Tibial artery (tissue), 4 donors: ENCODE measurements around the gene LTBP2.

Experiments
- DNase-seq, 2 donors: peaks; one replicate each; pipeline ENCODE4 v3.0.0-alpha.2; 2019
- H3K27ac ChIP-seq, 2 donors: fragments of 200-600 bp; sonication (generic) in 1 of 2; 1 replicate in 1 of 2; 2 replicates in 1 of 2; pipeline ENCODE4 v1.5.1; 2018 to 2019; ENCODE audit warnings: mild to moderate bottlenecking in 1 of 2
- H3K27me3 ChIP-seq, 2 donors: fragments of 200-600 bp; sonication (generic) in 1 of 2; one replicate each; pipeline versions ENCODE4 v1.5.1 to v1.6.0; 2016 to 2019
- H3K36me3 ChIP-seq, 3 donors: fragments of 200-600 bp; sonication (generic) in 2 of 3; one replicate each; pipeline ENCODE4 v1.5.1; 2016 to 2019; ENCODE audit warnings: mild to moderate bottlenecking in 2 of 3
- H3K4me1 ChIP-seq, 4 donors: fragments of 200-600 bp; sonication (generic) in 2 of 4; 1 replicate in 3 of 4; 2 replicates in 1 of 4; pipeline ENCODE4 v1.5.1; 2016 to 2019
- H3K4me3 ChIP-seq, 2 donors: fragments of 200-600 bp; sonication (generic) in 1 of 2; 1 replicate in 1 of 2; 2 replicates in 1 of 2; pipeline ENCODE4 v1.5.1; 2018 to 2019; ENCODE audit warnings: mild to moderate bottlenecking in 2 of 2
- H3K9me3 ChIP-seq, 3 donors: fragments of 200-600 bp; sonication (generic) in 1 of 3; one replicate each; pipeline ENCODE4 v1.5.1; 2016 to 2019
- intact Hi-C: fragments of 100-400 bp; cut with DNase I; formaldehyde crosslinking; loops from one replicate; pipeline ENCODE4 v1.15.0; 2023; ENCODE audit warnings: low total_unique reads
- TF ChIP-seq, protein P1 (sequence below), 2 experiments: fragments of 200-600 bp in 1 of 2; fragments of 450-650 bp in 1 of 2; IDR thresholded peaks; one replicate each; pipeline ENCODE4 v1.5.1; 2017 to 2019; ENCODE audit warnings: antibody characterized with exemption in 2 of 2, mild to moderate bottlenecking in 1 of 2, moderate library complexity in 1 of 2

The LTBP2 gene

DNA sequence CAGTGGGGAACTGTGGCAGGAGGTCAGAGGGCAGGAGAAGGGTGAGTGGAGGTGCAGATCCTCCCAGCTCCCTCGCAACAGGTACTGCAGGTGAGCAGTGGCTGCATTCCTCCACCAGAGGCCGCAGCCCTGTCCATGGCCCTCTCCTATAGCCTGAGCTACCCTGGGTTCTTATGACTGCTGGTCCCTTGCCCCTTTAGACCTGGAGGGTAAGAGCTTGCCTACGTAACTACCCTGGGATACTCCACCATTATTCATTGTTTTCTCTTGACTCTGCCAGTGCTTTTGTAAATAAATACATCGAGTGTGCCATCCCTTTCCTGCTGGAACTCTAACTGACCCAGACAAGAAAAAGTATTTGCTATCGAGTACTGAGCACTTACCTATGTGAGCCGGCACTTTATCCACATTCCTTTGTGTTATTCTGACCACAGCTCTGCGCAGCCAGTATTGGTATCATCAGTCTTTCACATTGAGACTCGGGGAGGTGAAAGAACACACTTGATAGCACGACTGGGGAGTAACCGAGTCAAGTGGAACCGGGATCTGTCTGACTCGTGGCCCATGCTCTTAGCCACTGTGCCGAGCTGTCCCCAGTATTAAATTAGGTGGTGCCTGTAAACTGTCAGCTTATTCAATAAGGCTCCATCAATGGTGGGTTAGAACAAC, 38.5 kb downstream of the LTBP2 start:
- intact Hi-C loops = no loop called here
- DNase-seq = no peak
- Histone ChIP-seq H3K27ac (peak overlapping the region; percentile 78 to 80), H3K27me3 (no peaks in the 10 kb centered on the region), H3K36me3 (peaks cover 0 to 3% (median 0%) of the 10 kb centered on the region in 3 donors), H3K4me1 (peaks cover 4 to 98% (median 82%) of the 10 kb centered on the region in 4 donors), H3K4me3 (no peak overlapping the region), H3K9me3 (no peaks in the 10 kb centered on the region)
- TF ChIP-seq, protein P1, sequence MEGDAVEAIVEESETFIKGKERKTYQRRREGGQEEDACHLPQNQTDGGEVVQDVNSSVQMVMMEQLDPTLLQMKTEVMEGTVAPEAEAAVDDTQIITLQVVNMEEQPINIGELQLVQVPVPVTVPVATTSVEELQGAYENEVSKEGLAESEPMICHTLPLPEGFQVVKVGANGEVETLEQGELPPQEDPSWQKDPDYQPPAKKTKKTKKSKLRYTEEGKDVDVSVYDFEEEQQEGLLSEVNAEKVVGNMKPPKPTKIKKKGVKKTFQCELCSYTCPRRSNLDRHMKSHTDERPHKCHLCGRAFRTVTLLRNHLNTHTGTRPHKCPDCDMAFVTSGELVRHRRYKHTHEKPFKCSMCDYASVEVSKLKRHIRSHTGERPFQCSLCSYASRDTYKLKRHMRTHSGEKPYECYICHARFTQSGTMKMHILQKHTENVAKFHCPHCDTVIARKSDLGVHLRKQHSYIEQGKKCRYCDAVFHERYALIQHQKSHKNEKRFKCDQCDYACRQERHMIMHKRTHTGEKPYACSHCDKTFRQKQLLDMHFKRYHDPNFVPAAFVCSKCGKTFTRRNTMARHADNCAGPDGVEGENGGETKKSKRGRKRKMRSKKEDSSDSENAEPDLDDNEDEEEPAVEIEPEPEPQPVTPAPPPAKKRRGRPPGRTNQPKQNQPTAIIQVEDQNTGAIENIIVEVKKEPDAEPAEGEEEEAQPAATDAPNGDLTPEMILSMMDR (IDR thresholded peaks at IDR 0.05) = no peak

DNA sequence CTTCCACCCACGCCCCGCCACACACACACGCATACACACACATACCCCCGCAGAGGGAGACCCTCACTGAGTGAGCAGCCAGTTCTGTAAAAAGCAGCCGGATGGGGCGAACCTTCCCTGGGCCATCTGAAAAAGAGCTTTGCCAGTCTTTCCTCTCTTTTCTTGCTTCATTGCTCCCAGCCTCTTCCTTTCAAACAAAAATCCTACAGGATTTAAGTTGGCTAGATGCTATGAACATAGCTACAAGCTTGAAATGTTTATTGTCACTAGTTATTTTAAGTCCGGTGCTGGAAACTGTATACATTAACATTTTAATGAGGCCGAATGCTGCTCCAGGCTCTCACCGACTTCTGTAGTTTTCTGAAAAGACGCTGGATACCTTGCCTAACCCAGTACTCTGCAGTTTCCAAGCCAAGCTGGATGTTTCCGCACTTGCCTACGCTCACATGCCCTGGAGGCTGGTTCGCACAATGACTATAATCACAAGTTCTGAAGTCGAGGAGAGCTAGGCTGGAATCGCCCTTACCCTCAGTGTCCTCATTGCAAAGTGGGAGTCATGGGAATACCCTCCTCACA, 39.2 kb downstream of the LTBP2 start:
- no peaks in the 10 kb centered on the region for H3K27me3 ChIP-seq
- TF ChIP-seq, protein P1 (IDR thresholded peaks at IDR 0.05) = no peak
- H3K9me3 ChIP-seq = no peaks in the 10 kb centered on the region
- peaks cover 4 to 99% (median 86%) of the 10 kb centered on the region in 4 donors for H3K4me1 ChIP-seq
- DNase-seq = no peak
- intact Hi-C loops = no loop called here
- H3K36me3 ChIP-seq = peaks cover 0 to 2% (median 0%) of the 10 kb centered on the region in 3 donors
- peak overlapping the region; percentile 78 to 80 for H3K27ac ChIP-seq
- peak overlapping the region in 1 of 2 donors; percentile 18 for H3K4me3 ChIP-seq

DNA sequence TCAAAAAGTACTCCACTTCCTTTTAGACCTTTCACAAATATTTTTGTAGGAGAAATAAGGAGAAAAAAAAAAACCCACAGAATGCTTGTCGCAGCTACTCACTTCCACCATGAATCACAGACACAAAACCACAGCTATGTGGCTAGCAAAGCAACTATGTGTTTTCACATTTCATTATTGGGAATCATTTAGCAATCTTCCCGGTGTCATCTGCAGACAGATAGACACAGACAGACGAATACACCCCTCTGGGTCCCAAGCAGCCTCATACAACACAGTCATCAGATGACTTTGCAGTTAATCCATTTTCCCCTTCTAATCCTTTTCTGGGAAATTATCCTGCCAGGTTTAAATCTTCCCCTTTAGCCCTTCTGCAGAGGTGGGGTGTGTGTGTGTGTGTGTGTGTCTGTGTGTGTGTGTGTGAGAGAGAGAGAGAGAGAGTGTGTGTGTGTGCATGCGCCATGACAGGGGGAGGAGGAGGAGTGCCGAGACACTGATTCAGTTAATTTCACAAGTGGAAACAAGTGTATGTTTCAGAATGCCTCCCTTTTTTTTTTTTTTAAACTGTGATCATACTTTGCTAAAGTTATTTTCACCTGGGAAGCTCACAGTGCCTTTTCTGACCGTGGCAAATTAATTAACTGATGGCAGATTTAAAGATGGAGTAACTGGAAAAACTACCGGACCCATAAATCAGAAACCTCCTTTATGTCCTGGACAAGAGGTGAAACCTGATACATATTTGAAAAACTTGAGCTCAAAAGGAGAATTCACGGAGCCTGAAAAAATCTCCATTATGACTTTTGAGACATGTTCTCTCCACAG, 39.9 kb downstream of the LTBP2 start:
- Histone ChIP-seq H3K4me1 (peaks cover 4 to 99% (median 87%) of the 10 kb centered on the region in 4 donors), H3K9me3 (no peaks in the 10 kb centered on the region), H3K4me3 (peak overlapping the region; percentile 18 to 27), H3K27ac (peak overlapping the region; percentile 78 to 80), H3K27me3 (no peaks in the 10 kb centered on the region), H3K36me3 (no peaks in the 10 kb centered on the region)
- peak in 1 of 2 donors; percentile 54 for DNase-seq
- intact Hi-C loops = no loop called here
- TF ChIP-seq, protein P1 (IDR thresholded peaks at IDR 0.05) = no peak

DNA sequence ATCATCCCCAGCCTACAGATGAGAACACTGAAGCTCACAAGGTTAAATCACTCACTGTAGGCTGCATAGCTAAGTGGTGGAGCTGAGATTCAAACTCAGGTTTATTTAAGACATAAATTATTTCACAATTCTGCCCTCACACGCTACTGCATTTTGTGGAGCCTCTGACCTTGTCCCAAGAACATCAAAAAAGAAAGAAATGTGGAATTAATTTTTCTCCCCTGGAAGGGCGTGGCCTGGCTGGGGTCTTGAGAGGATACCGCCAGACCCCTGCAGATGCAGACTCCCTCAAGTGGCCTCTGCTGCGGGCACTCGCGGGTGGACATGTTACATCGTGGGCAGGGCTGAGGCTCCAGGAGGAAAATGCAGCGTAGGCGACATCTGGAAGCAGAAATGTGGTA, 40.6 kb downstream of the LTBP2 start:
- H3K27ac ChIP-seq = peak overlapping the region; percentile 78 to 80

DNA sequence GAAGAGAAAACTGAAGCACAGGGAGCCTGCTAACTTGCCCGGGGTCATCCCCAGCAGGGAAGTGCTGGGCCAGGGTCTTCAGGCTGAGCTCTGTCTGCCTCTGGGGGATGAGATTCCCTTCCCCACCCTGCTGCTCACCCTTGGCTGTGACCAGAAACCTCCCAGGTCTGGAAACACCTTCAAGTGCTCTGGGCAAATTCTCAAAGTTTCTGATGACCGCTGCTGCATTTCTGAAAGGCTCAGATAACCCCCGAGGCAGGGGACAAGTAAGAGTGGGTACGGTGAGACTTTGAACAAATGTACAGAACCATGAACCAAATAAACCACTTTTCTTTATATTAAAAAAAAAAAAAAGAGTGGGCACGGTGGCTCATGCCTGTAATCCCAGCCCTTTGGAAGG, 41.3 kb downstream of the LTBP2 start:
- Histone ChIP-seq H3K4me3 (no peak overlapping the region), H3K4me1 (peaks cover 4 to 99% (median 88%) of the 10 kb centered on the region in 4 donors), H3K36me3 (no peaks in the 10 kb centered on the region), H3K9me3 (no peaks in the 10 kb centered on the region), H3K27me3 (no peaks in the 10 kb centered on the region), H3K27ac (peak overlapping the region; percentile 78 to 80)
- no peak for DNase-seq
- intact Hi-C loops = no loop called here
- TF ChIP-seq, protein P1 (IDR thresholded peaks at IDR 0.05) = no peak

More for the DNA sequence above, 40.6 kb downstream of the LTBP2 start:
- Histone ChIP-seq H3K27me3 (no peaks in the 10 kb centered on the region), H3K4me3 (peak overlapping the region; percentile 18 to 27), H3K4me1 (peaks cover 4 to 99% (median 87%) of the 10 kb centered on the region in 4 donors), H3K9me3 (no peaks in the 10 kb centered on the region), H3K36me3 (no peaks in the 10 kb centered on the region)
- intact Hi-C loops = no loop called here
- peak in 1 of 2 donors; percentile 47 for DNase-seq
- TF ChIP-seq, protein P1 (IDR thresholded peaks at IDR 0.05) = no peak
